SK-N-SH (cell line): ENCODE measurements around the gene RAB11FIP5. TPM values are rescaled to one million over a fixed set of nuclear protein-coding genes. Genes with fewer than 3 reads are reported as not detected.

ENCODE experiments used
- CTCF ChIA-PET: fragments of 300-600, 350-600 bp; formaldehyde crosslinking; extraction: SDS; loops from one replicate; lab custom pipeline; 2021; lab: Yijun Ruan, JAX
- POLR2A ChIA-PET: fragments of 350-600 bp; sonication (Branson Sonifier 250); formaldehyde crosslinking; extraction: SDS; loops from one replicate; lab custom pipeline; 2020; ENCODE audit warnings: antibody characterized with exemption, inconsistent platforms; lab: Yijun Ruan, JAX
- DNase-seq: peaks from one replicate; pipeline ENCODE4 v3.0.0; 2012
- H2AFZ ChIP-seq: fragments of 200-600 bp; sonication (generic); 2 replicates; pipeline ENCODE4 v1.8.1; 2016; ENCODE audit warnings: antibody characterized with exemption, mild to moderate bottlenecking, low read depth
- H3F3A ChIP-seq: fragments of 200-600 bp; sonication (generic); replicated peaks from 2 replicates; pipeline ENCODE3; 2016; ENCODE audit warnings: antibody characterized with exemption, mild to moderate bottlenecking; ENCODE audit not compliant: insufficient read depth
- H3K27ac ChIP-seq, 2 experiments: fragments of 200-500 bp in 1 of 2; fragments of 200-600 bp in 1 of 2; sonication (Bioruptor generic) in 1 of 2; sonication (generic), shearing (Covaris generic) in 1 of 2; 2 replicates each; pipeline versions ENCODE4 v1.5.1 to v1.6.1; 2014 to 2016; ENCODE audit warnings: low read depth in 2 of 2, inconsistent platforms in 1 of 2, low read length in 1 of 2, mild to moderate bottlenecking in 1 of 2, mixed read lengths in 1 of 2
- H3K27me3 ChIP-seq: fragments of 200-600 bp; sonication (generic), shearing (Covaris generic); 2 replicates; pipeline ENCODE4 v1.6.1; 2016; ENCODE audit warnings: mixed run types; ENCODE audit not compliant: insufficient read depth
- H3K36me3 ChIP-seq, 2 experiments: fragments of 200-500 bp in 1 of 2; fragments of 200-600 bp in 1 of 2; sonication (Bioruptor generic) in 1 of 2; sonication (generic) in 1 of 2; replicated peaks in 1 of 2; 2 replicates each; pipeline versions ENCODE3 to v1.5.1; 2014 to 2016; ENCODE audit warnings: low read length in 1 of 2, mild to moderate bottlenecking in 1 of 2; ENCODE audit not compliant: insufficient read depth in 2 of 2, control insufficient read depth in 1 of 2
- H3K4me1 ChIP-seq, 2 experiments: fragments of 200-500 bp in 1 of 2; fragments of 200-600 bp in 1 of 2; sonication (Bioruptor generic) in 1 of 2; sonication (generic), shearing (Covaris generic) in 1 of 2; 2 replicates each; pipeline versions ENCODE4 v1.5.1 to v1.6.1; 2014 to 2016; ENCODE audit warnings: low read depth in 1 of 2, low read length in 1 of 2, mixed run types in 1 of 2; ENCODE audit not compliant: insufficient read depth in 2 of 2, control insufficient read depth in 1 of 2
- H3K4me2 ChIP-seq: fragments of 200-600 bp; sonication (generic), shearing (Covaris generic); 2 replicates; pipeline ENCODE4 v1.6.1; 2017; ENCODE audit warnings: mixed run types
- H3K4me3 ChIP-seq, 2 experiments: fragments of 200-500 bp in 1 of 2; fragments of 200-600 bp in 1 of 2; sonication (Bioruptor generic) in 1 of 2; sonication (generic), shearing (Covaris generic) in 1 of 2; 2 replicates each; pipeline versions ENCODE4 v1.5.1 to v1.8.1; 2014 to 2016; ENCODE audit warnings: low read depth in 2 of 2, inconsistent platforms in 1 of 2, low read length in 1 of 2, mild to moderate bottlenecking in 1 of 2, mixed read lengths in 1 of 2, moderate library complexity in 1 of 2
- H3K79me2 ChIP-seq: fragments of 200-600 bp; sonication (generic); 2 replicates; pipeline ENCODE4 v1.8.1; 2017; ENCODE audit warnings: mild to moderate bottlenecking; ENCODE audit not compliant: insufficient read depth
- H3K9ac ChIP-seq: fragments of 200-600 bp; sonication (generic); 2 replicates; pipeline ENCODE4 v1.6.1; 2017; ENCODE audit warnings: mixed run types
- H3K9me2 ChIP-seq: fragments of 200-600 bp; sonication (generic); 2 replicates; pipeline ENCODE4 v1.6.1; 2017; ENCODE audit warnings: mixed run types
- H3K9me3 ChIP-seq: fragments of 200-600 bp; sonication (generic); 2 replicates; pipeline ENCODE4 v1.6.1; 2017; ENCODE audit warnings: mixed run types, mild to moderate bottlenecking, moderate library complexity
- H4K20me1 ChIP-seq: fragments of 200-600 bp; sonication (generic); 2 replicates; pipeline ENCODE4 v1.6.1; 2017; ENCODE audit warnings: mild to moderate bottlenecking, mixed run types; ENCODE audit not compliant: insufficient read depth
- ELF1 ChIP-seq: IDR thresholded peaks from 2 replicates; pipeline ENCODE4 v1.4.0; 2012
- EP300 ChIP-seq, 2 experiments: IDR thresholded peaks; 2 replicates each; pipeline versions ENCODE4 v1.4.0 to v1.6.1; 2012; ENCODE audit warnings: borderline replicate concordance in 1 of 2, low read depth in 1 of 2, low read length in 1 of 2
- FOSL2 ChIP-seq: IDR thresholded peaks from 2 replicates; pipeline ENCODE4 v1.4.0; 2012; ENCODE audit warnings: low read depth, mild to moderate bottlenecking, moderate library complexity, borderline replicate concordance
- FOXJ3 ChIP-seq: sonication (generic); formaldehyde crosslinking; IDR thresholded peaks from 2 replicates; pipeline ENCODE4 v1.5.1; 2020; ENCODE audit warnings: mild to moderate bottlenecking, missing genetic modification reagents
- GABPA ChIP-seq: IDR thresholded peaks from 2 replicates; pipeline ENCODE4 v1.4.0; 2012; ENCODE audit warnings: low read depth, mild to moderate bottlenecking
- MEF2A ChIP-seq: IDR thresholded peaks from 2 replicates; pipeline ENCODE4 v1.4.0; 2012; ENCODE audit warnings: low read depth, borderline replicate concordance
- NFIC ChIP-seq: IDR thresholded peaks from 2 replicates; pipeline ENCODE4 v1.4.0; 2012; ENCODE audit warnings: borderline replicate concordance
- POLR2AphosphoS5 ChIP-seq: IDR thresholded peaks from 2 replicates; pipeline ENCODE4 v1.6.1; 2012; ENCODE audit warnings: low read depth, low read length
- RAD21 ChIP-seq: IDR thresholded peaks from 2 replicates; pipeline ENCODE4 v1.6.1; 2012; ENCODE audit warnings: mild to moderate bottlenecking, low read length
- RXRA ChIP-seq: IDR thresholded peaks from 2 replicates; pipeline ENCODE4 v1.4.0; 2012; ENCODE audit warnings: low read depth, mild to moderate bottlenecking, borderline replicate concordance
- TAF1 ChIP-seq: IDR thresholded peaks from 2 replicates; pipeline ENCODE4 v1.6.1; 2012; ENCODE audit warnings: low read depth, mild to moderate bottlenecking, low read length, moderate library complexity, borderline replicate concordance
- TCF12 ChIP-seq: IDR thresholded peaks from 2 replicates; pipeline ENCODE4 v1.4.0; 2012
- WGBS: methylation state at CpG from one replicate; pipeline ENCODE4 v1.1.6; 2017; ENCODE audit warnings: low lambda C conversion rate; 5-methylcytosine and 5-hydroxymethylcytosine counted together
- polyA plus RNA-seq, 3 experiments: library from polyadenylated mRNA; depleted of rRNA; stranded (reverse); fragments of >200 nt; gene quantifications; 2 replicates each; pipeline ENCODE4 v1.2.3, GENCODE V29; 2012
- TF ChIP-seq, protein P1 (sequence below): IDR thresholded peaks from 2 replicates; pipeline ENCODE4; 2012
- TF ChIP-seq, protein P2 (sequence below): IDR thresholded peaks from 2 replicates; pipeline ENCODE4 v1.4.0; 2012; ENCODE audit warnings: low read depth
- TF ChIP-seq, protein P3 (sequence below): fragments of 200-600 bp; sonication (generic); IDR thresholded peaks from 2 replicates; pipeline ENCODE4 v1.6.1; 2017; ENCODE audit warnings: antibody characterized with exemption, mild to moderate bottlenecking, moderate library complexity
- TF ChIP-seq, protein P4 (sequence below): IDR thresholded peaks from 2 replicates; pipeline ENCODE4 v1.6.1; 2012; ENCODE audit warnings: mild to moderate bottlenecking, low read depth, low read length, moderate library complexity

RAB11FIP5 gene
- polyA plus RNA-seq, 1 of the 3 experiments (the other 2 are of a cell fraction) = 17.1 TPM

DNA sequence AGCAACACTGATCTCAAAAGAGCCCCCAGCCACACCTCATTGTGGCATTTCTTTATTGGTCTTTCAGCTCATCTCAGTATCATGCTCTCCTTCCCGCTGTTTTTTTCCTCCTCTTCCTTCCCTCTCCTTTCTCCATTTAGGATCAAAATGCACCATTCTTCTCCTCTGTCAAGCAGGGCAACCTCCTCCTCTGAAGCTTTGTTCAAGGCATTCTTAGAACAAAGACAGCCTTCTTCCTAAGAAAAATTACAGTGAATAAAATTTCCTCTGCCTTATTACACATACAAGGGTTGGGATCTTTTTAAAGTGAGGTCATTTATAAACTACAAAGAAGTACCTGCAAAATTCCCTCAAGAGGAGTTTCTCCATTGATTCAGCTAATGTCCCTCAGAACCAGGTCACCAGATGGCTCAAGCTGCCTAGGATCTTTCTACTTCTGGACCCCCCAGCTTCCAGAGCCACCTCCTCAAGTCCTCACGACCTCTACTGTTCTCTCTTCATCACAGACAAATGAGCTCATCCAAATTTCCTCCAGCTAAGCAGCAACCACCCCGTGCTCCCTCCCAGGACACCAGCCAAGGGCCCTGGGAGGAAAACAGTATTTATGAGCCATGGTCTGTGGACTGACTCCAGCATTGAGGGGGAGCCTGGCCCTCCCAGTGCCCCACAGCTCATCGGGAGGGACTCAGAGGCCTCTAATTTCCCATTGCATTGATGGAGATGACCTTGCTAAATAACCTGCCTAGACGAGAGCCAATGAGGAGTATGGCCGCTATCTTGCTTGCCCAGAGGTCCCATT lies 59.2 kb downstream of the RAB11FIP5 start:
- Histone ChIP-seq H3K4me1 (peaks cover 0 to 8% of the 10 kb centered on the region in 2 experiments; a peak in 1 of 4 replicates), H3K4me2 (no peak overlapping the region), H3K9me3 (peaks cover 9% of the 10 kb centered on the region; the same call in 1 of the 2 replicates), H3K79me2 (peaks cover 9% of the 10 kb centered on the region), H4K20me1 (no peaks in the 10 kb centered on the region), H3K27me3 (no peaks in the 10 kb centered on the region), H3K27ac (no peak overlapping the region), H3K9ac (no peak overlapping the region), H3K9me2 (no peaks in the 10 kb centered on the region), H3F3A (no peaks in the 10 kb centered on the region), H3K4me3 (no peak overlapping the region), H2AFZ (no peak overlapping the region), H3K36me3 (peaks cover 0 to 20% of the 10 kb centered on the region in 2 experiments)
- TF ChIP-seq MEF2A = no peak
- TF ChIP-seq FOXJ3 = no peak
- TF ChIP-seq TAF1 = no peak
- TF ChIP-seq ELF1 = no peak
- no peak for TF ChIP-seq TCF12
- TF ChIP-seq RXRA = no peak
- TF ChIP-seq NFIC = no peak
- TF ChIP-seq GABPA = no peak
- TF ChIP-seq, protein P1, sequence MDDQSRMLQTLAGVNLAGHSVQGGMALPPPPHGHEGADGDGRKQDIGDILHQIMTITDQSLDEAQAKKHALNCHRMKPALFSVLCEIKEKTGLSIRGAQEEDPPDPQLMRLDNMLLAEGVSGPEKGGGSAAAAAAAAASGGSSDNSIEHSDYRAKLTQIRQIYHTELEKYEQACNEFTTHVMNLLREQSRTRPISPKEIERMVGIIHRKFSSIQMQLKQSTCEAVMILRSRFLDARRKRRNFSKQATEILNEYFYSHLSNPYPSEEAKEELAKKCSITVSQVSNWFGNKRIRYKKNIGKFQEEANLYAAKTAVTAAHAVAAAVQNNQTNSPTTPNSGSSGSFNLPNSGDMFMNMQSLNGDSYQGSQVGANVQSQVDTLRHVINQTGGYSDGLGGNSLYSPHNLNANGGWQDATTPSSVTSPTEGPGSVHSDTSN = no peak
- no peak for TF ChIP-seq RAD21
- ChIA-PET POLR2A (no interaction called here), CTCF (interaction anchor here (0.6 to 1.7 kb wide), 4 partner anchors 27 to 191 kb away, joined by 3 to 4 read pairs (median 4); no protein-coding TSS in a partner anchor)
- DNase-seq = no peak
- 91% methylated on average over 6 of the region's 6 CpGs for WGBS

DNA sequence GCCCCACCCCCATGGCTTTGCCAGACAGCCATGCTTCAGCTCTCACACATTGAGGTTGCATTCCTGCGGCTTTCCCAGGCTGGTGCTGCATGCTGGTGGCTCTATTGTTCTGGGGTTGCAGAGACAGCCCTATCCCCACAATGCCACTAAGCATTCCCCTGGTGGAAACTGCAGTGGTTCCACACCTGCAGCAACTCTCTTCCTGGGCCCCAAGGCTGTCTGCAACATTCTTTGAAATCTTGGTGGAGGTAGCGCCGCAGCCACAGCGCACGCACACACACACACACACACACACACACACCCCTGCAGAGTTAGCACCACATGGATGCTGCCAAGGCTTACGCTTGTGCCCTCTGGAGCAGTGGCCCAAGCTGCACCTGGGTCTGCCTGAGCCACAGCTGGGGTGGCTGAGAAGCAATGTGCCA lies 62.6 kb downstream of the RAB11FIP5 start:
- CTCF ChIA-PET = interaction anchor here (1.6 kb wide), 1 partner anchor 12 kb away, joined by 5 read pairs; no protein-coding TSS in a partner anchor
- Histone ChIP-seq H3K4me3 (no peak overlapping the region), H3K4me2 (no peak overlapping the region)
- TF ChIP-seq, protein P2, sequence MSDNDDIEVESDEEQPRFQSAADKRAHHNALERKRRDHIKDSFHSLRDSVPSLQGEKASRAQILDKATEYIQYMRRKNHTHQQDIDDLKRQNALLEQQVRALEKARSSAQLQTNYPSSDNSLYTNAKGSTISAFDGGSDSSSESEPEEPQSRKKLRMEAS = no peak
- no peak for TF ChIP-seq MEF2A
- TF ChIP-seq, protein P3, sequence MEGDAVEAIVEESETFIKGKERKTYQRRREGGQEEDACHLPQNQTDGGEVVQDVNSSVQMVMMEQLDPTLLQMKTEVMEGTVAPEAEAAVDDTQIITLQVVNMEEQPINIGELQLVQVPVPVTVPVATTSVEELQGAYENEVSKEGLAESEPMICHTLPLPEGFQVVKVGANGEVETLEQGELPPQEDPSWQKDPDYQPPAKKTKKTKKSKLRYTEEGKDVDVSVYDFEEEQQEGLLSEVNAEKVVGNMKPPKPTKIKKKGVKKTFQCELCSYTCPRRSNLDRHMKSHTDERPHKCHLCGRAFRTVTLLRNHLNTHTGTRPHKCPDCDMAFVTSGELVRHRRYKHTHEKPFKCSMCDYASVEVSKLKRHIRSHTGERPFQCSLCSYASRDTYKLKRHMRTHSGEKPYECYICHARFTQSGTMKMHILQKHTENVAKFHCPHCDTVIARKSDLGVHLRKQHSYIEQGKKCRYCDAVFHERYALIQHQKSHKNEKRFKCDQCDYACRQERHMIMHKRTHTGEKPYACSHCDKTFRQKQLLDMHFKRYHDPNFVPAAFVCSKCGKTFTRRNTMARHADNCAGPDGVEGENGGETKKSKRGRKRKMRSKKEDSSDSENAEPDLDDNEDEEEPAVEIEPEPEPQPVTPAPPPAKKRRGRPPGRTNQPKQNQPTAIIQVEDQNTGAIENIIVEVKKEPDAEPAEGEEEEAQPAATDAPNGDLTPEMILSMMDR = no peak
- TF ChIP-seq, protein P4, sequence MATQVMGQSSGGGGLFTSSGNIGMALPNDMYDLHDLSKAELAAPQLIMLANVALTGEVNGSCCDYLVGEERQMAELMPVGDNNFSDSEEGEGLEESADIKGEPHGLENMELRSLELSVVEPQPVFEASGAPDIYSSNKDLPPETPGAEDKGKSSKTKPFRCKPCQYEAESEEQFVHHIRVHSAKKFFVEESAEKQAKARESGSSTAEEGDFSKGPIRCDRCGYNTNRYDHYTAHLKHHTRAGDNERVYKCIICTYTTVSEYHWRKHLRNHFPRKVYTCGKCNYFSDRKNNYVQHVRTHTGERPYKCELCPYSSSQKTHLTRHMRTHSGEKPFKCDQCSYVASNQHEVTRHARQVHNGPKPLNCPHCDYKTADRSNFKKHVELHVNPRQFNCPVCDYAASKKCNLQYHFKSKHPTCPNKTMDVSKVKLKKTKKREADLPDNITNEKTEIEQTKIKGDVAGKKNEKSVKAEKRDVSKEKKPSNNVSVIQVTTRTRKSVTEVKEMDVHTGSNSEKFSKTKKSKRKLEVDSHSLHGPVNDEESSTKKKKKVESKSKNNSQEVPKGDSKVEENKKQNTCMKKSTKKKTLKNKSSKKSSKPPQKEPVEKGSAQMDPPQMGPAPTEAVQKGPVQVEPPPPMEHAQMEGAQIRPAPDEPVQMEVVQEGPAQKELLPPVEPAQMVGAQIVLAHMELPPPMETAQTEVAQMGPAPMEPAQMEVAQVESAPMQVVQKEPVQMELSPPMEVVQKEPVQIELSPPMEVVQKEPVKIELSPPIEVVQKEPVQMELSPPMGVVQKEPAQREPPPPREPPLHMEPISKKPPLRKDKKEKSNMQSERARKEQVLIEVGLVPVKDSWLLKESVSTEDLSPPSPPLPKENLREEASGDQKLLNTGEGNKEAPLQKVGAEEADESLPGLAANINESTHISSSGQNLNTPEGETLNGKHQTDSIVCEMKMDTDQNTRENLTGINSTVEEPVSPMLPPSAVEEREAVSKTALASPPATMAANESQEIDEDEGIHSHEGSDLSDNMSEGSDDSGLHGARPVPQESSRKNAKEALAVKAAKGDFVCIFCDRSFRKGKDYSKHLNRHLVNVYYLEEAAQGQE = no peak
- TF ChIP-seq TAF1 = no peak
- TF ChIP-seq POLR2AphosphoS5 = no peak
- TF ChIP-seq EP300 (IDR thresholded peaks at IDR 0.05; ENCODE audit: borderline replicate concordance in 1 of 2, low read depth in 1 of 2, low read length in 1 of 2) = no peak
- no peak for TF ChIP-seq FOXJ3
- no peak for TF ChIP-seq TCF12
- TF ChIP-seq FOSL2 = no peak
- no peak for TF ChIP-seq NFIC
- TF ChIP-seq, all 33 proteins: peak for 0
- Histone ChIP-seq H3K9ac (no peak overlapping the region), H3K4me1 (peaks cover 0 to 8% of the 10 kb centered on the region in 2 experiments; a peak in 1 of 4 replicates), H3K9me3 (no peaks in the 10 kb centered on the region), H3K27me3 (no peaks in the 10 kb centered on the region), H3K36me3 (peaks cover 0 to 4% of the 10 kb centered on the region in 2 experiments), H3K27ac (no peak overlapping the region), H3K9me2 (no peaks in the 10 kb centered on the region), H2AFZ (no peak overlapping the region), H3K79me2 (no peaks in the 10 kb centered on the region), H3F3A (no peaks in the 10 kb centered on the region), H4K20me1 (no peaks in the 10 kb centered on the region)
- POLR2A ChIA-PET = no interaction called here
- no CpG with 5 or more reads among the region's 6 CpGs for WGBS
- DNase-seq = no peak
